Measurements from ENCODE around the gene MRPL9. TPM values are rescaled to one million over a fixed set of nuclear protein-coding genes. Genes with fewer than 3 reads are reported as not detected.

MRPL9 gene
- total RNA-seq, 1 donor from 2014 or later, result 34.1 TPM

DNA sequence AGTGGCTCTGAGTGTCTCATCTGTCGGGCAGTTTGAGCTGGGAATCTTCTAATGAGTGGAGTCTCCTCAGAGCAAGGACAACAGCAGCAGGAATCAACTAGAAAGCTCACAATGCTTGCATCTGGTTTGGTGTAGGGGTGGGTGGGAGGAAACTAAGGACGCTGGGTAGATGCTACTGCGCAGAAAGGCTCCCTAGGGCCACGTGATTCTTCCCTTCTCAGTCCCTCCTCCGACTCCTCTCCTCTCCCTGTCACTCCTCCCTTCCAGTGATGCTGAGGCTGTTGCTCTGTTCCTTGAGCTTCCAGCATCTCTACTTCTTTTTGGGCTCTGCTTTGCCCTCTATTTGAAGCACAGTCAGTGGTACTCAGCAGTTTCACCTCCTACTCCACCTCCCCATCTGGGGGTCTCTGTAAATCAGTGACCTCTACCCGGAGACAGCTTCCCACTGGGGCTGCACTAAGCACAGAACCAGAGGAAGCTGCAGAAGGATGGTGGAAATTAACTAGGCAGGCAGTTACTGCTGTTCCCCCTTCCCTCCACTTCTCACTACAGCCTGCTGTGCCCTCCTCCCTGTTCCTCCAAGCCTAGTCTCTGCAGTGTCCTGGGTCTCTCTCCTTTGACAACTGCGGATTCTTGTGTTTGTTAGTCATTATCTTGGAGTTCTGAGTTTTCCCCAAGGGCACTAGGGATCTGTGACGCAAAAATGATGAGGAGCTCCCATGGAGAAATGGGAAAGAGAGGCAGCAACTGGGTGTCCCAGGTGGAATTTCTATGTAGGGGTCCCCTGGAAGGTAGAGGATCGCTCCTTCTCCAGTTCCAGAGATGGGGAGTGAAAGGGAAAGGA lies 36.1 kb upstream of the MRPL9 start:
- H3K27ac ChIP-seq, result no peak overlapping the region
- H3K4me1 ChIP-seq, result no peaks in the 10 kb centered on the region
- intact Hi-C loops (cut with DNase I), result no loop called here
- no peaks in the 10 kb centered on the region for H3K27me3 ChIP-seq
- no peaks in the 10 kb centered on the region for H3K36me3 ChIP-seq
- DNase-seq (ENCODE audit: extremely low spot score in 2 of 2), result peak in 1 of 2 donors; percentile 46
- TF ChIP-seq, protein P1, sequence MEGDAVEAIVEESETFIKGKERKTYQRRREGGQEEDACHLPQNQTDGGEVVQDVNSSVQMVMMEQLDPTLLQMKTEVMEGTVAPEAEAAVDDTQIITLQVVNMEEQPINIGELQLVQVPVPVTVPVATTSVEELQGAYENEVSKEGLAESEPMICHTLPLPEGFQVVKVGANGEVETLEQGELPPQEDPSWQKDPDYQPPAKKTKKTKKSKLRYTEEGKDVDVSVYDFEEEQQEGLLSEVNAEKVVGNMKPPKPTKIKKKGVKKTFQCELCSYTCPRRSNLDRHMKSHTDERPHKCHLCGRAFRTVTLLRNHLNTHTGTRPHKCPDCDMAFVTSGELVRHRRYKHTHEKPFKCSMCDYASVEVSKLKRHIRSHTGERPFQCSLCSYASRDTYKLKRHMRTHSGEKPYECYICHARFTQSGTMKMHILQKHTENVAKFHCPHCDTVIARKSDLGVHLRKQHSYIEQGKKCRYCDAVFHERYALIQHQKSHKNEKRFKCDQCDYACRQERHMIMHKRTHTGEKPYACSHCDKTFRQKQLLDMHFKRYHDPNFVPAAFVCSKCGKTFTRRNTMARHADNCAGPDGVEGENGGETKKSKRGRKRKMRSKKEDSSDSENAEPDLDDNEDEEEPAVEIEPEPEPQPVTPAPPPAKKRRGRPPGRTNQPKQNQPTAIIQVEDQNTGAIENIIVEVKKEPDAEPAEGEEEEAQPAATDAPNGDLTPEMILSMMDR (IDR thresholded peaks at IDR 0.05), result no peak
- TF ChIP-seq POLR2AphosphoS5 (IDR thresholded peaks at IDR 0.05; ENCODE audit: insufficient read depth in 1 of 2, low read depth in 1 of 2) (no peak), POLR2A (IDR thresholded peaks at IDR 0.05) (no peak)
- H3K9me3 ChIP-seq, result no peaks in the 10 kb centered on the region
- H3K4me3 ChIP-seq, result no peak overlapping the region

- H3K36me3 ChIP-seq, result no peaks in the 10 kb centered on the region
- intact Hi-C loops (cut with DNase I), result no loop called here
- no peak overlapping the region for H3K27ac ChIP-seq
- H3K4me3 ChIP-seq, result no peak overlapping the region
- no peaks in the 10 kb centered on the region for H3K4me1 ChIP-seq
- no peak for DNase-seq (ENCODE audit: extremely low spot score in 2 of 2)
- H3K27me3 ChIP-seq, result no peaks in the 10 kb centered on the region
- H3K9me3 ChIP-seq, result no peaks in the 10 kb centered on the region
- no peak for TF ChIP-seq POLR2A (IDR thresholded peaks at IDR 0.05)
- TF ChIP-seq, protein P1 (IDR thresholded peaks at IDR 0.05), result no peak
- no peak for TF ChIP-seq POLR2AphosphoS5 (IDR thresholded peaks at IDR 0.05; ENCODE audit: insufficient read depth in 1 of 2, low read depth in 1 of 2)
These were observed 35.3 kb upstream of the MRPL9 start for GRCh38 chr1:151798571-151798970.

DNA sequence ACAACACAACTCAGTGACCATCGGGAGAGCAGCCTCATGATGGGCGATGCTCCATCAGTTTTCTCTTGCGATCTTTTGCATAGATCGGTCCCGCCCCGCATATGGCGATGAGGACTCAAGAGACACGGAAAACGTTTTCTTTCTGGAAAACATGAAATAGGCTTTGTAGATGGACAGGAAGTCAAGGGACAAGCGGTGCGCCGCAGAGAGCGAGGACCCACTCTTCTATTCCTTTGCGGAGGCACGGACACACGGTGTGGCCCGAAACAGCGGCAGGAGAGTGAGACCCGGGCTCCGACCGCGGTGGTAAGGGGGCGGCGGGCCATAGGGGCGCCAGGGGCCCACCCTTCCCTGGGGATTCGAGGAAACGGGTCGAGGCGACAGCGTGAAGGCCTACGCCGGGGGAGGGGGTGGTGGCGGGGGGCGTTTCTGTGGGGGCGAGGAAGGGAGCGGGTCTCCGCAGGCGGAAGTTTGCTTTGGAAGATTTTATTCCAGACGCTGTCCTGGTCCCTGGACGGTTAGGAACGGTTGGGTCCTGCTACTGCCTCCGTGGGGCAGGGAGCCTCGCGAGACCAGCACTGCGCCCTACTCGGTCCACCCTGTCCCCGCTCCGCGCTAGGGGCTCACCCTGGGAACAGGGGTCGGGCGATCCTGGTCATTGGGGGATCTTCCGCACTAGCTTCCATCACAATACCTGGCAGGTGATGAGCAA lies 27.8 kb upstream of the MRPL9 start:
- intact Hi-C loops (cut with DNase I), result no loop called here
- Histone ChIP-seq H3K27ac (peak overlapping the region; percentile 48), H3K36me3 (no peaks in the 10 kb centered on the region), H3K27me3 (no peaks in the 10 kb centered on the region), H3K4me3 (peak overlapping the region; percentile 67 to 68), H3K4me1 (peaks cover 12% of the 10 kb centered on the region), H3K9me3 (no peaks in the 10 kb centered on the region)
- DNase-seq (ENCODE audit: extremely low spot score in 2 of 2), result no peak
- no peak for TF ChIP-seq POLR2AphosphoS5 (IDR thresholded peaks at IDR 0.05; ENCODE audit: insufficient read depth in 1 of 2, low read depth in 1 of 2)
- TF ChIP-seq POLR2A (IDR thresholded peaks at IDR 0.05), result no peak
- TF ChIP-seq, protein P1 (IDR thresholded peaks at IDR 0.05), result no peak

- intact Hi-C loops (cut with DNase I), result no loop called here
- peaks cover 12% of the 10 kb centered on the region for H3K4me1 ChIP-seq
- H3K4me3 ChIP-seq, result peak within 1 kb of the TSS; percentile 67 to 68
- H3K27me3 ChIP-seq, result no peaks in the 10 kb centered on the region
- peak within 1 kb of the TSS; percentile 48 for H3K27ac ChIP-seq
- H3K9me3 ChIP-seq, result no peaks in the 10 kb centered on the region
- peak in 1 of 2 donors; percentile 99 for DNase-seq (ENCODE audit: extremely low spot score in 2 of 2)
- TF ChIP-seq POLR2A (IDR thresholded peaks at IDR 0.05), result peak in 1 of 2 donors; percentile 29
- TF ChIP-seq, protein P1 (IDR thresholded peaks at IDR 0.05), result no peak
- peak; percentile 76 to 93 for TF ChIP-seq POLR2AphosphoS5 (IDR thresholded peaks at IDR 0.05; ENCODE audit: insufficient read depth in 1 of 2, low read depth in 1 of 2)
- no peaks in the 10 kb centered on the region for H3K36me3 ChIP-seq
These were observed 27.0 kb upstream of the MRPL9 start, which contains the start of gene TDRKH for GRCh38 chr1:151790071-151790939. Gene TDRKH, minus strand, starts transcription at chr1:151790500. Its CDS starts 7,478 bp downstream, at chr1:151783022.

All from vagina (tissue), 2 donors.